ENCODE measurements around the gene FURIN. TPM values are rescaled to one million over a fixed set of nuclear protein-coding genes. Genes with fewer than 3 reads are reported as not detected.
"Not testable (repeated sequence)": the region's sequence is repeated elsewhere in the genome, so short reads cannot be mapped to it uniquely, and the experiment has no call there.

FURIN gene
- total RNA-seq, 1 experiment from 2014 or later, result 35.1 TPM

DNA sequence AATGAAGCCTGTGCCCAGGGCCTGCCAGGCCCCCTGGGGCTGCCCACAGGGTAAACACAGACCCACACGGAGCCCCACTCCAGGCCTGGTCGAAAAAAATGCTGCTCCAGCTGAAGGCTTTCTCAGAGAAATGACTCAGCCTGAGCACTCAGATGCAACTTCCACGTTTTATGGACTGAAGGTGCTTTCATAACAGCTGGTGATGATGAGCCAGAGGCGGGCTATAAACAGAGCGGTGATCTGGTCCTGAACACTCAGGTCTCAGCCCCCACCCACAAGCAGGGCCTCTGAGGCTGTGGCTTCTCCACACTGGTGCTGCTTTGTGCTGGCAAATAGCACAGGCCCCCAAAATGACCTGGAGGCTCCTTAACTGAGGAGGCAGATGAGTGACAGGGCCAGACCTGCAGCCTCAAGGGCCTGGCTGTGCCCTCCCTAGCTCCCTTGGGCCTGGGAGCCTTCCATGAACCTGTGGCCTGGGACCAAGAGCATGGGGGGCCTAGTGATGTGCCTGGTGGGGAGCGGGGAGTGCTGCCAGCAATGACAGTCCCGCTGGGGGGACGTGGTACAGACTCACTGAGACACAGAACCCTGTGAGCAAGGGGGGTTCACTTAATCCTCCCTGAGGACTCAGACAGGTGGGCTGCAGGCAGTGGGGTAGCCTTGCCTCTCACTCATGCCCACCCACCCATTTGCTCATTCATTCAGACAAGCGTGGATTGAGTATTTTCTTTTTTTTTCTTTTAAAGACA is 23.0 kb upstream of the FURIN start:
- Histone ChIP-seq H2AK5ac (ENCODE audit: insufficient read length, low read length) (no peak overlapping the region), H3K4ac (ENCODE audit: low read depth, low read length) (no peak overlapping the region), H2BK12ac (ENCODE audit: insufficient read length, low read depth, low read length) (no peak overlapping the region), H3K4me2 (ENCODE audit: insufficient read depth, insufficient read length, low read length) (no peak overlapping the region), H3K23me2 (ENCODE audit: insufficient read length, low read depth, low read length, poor library complexity, severe bottlenecking) (no peaks in the 10 kb centered on the region), H2BK15ac (ENCODE audit: low read depth, low read length) (no peak overlapping the region), H3K14ac (ENCODE audit: insufficient read depth, low read length) (no peak overlapping the region; the same call in 1 of the 2 replicates), H2BK5ac (ENCODE audit: insufficient read length, low read length) (no peak overlapping the region), H4K5ac (ENCODE audit: insufficient read length, low read depth, low read length) (no peak overlapping the region), H2BK20ac (ENCODE audit: low read depth, low read length, poor library complexity, severe bottlenecking) (no peak overlapping the region), H3K4me1 (ENCODE audit: insufficient read depth, low read length) (peaks cover 5% of the 10 kb centered on the region; the same call in 1 of the 2 replicates), H3K79me1 (ENCODE audit: insufficient read depth, low read depth, low read length, poor library complexity, severe bottlenecking) (no peaks in the 10 kb centered on the region), H2BK120ac (ENCODE audit: low read depth, low read length, poor library complexity, severe bottlenecking) (no peak overlapping the region), H4K20me1 (ENCODE audit: control insufficient read depth, insufficient read depth, insufficient read length) (no peaks in the 10 kb centered on the region), H3K9ac (ENCODE audit: extremely low read depth, insufficient read length, low read length) (no peak overlapping the region), H4K91ac (ENCODE audit: insufficient read length, low read depth, low read length) (no peak overlapping the region), H3K79me2 (ENCODE audit: insufficient read depth, low read length) (no peaks in the 10 kb centered on the region), H3K27ac (ENCODE audit: insufficient read length, low read depth, low read length) (no peak overlapping the region), H3K23ac (ENCODE audit: insufficient read length, low read depth, low read length) (no peak overlapping the region), H3K56ac (ENCODE audit: insufficient read length, low read depth, low read length) (no peak overlapping the region), H3T11ph (ENCODE audit: low read length) (no peak overlapping the region), H3K27me3 (ENCODE audit: insufficient read depth, low read length) (no peaks in the 10 kb centered on the region), H4K8ac (replicated peaks; ENCODE audit: insufficient read length, low read depth, low read length) (no peak overlapping the region), H2AFZ (ENCODE audit: low read length) (no peak overlapping the region), H3K9me3 (ENCODE audit: control insufficient read depth, low read depth, low read length) (no peaks in the 10 kb centered on the region), H3K18ac (ENCODE audit: insufficient read length, low read depth, low read length) (no peak overlapping the region)
- TF ChIP-seq, protein P1, sequence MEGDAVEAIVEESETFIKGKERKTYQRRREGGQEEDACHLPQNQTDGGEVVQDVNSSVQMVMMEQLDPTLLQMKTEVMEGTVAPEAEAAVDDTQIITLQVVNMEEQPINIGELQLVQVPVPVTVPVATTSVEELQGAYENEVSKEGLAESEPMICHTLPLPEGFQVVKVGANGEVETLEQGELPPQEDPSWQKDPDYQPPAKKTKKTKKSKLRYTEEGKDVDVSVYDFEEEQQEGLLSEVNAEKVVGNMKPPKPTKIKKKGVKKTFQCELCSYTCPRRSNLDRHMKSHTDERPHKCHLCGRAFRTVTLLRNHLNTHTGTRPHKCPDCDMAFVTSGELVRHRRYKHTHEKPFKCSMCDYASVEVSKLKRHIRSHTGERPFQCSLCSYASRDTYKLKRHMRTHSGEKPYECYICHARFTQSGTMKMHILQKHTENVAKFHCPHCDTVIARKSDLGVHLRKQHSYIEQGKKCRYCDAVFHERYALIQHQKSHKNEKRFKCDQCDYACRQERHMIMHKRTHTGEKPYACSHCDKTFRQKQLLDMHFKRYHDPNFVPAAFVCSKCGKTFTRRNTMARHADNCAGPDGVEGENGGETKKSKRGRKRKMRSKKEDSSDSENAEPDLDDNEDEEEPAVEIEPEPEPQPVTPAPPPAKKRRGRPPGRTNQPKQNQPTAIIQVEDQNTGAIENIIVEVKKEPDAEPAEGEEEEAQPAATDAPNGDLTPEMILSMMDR (conservative IDR thresholded peaks at IDR 0.05), result no peak
- no peak overlapping the region for H3K27ac Mint-ChIP-seq
- peaks cover 8 to 9% of the 10 kb centered on the region in 2 experiments for H3K4me1 Mint-ChIP-seq
- H3K9me3 Mint-ChIP-seq, result no peaks in the 10 kb centered on the region
- no CpG with 5 or more reads among the region's 9 CpGs for WGBS (ENCODE audit: extremely low coverage, insufficient read length, low lambda C conversion rate)
- no peak overlapping the region; a peak in 1 of 5 replicates for H3K4me3 Mint-ChIP-seq
- no peaks in the 10 kb centered on the region for H3K36me3 Mint-ChIP-seq (ENCODE audit: insufficient read depth in 1 of 3, low read depth in 3 of 3)
- peaks cover 2% of the 10 kb centered on the region; the same call in 1 of the 2 replicates for H3K27me3 Mint-ChIP-seq (ENCODE audit: low read depth)
- DNase-seq, result no peak

DNA sequence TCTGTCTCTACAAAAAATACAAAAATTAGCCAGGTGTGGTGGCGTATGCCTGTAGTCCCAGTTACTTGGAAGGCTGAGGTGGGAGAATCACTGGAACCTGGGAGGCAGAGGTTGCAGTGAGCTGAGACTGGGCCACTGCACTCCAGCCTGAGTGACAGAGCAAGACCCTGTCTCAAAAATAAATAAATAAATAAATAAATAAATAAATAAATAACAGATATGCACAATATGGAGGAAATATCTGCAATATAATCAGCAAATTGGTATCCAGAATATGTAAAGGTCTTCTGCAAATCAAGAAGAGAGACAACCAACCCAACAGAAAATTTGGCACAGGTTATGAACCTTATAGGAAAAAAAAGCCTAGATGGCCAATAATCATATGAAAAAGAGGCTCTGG is 19.0 kb upstream of the FURIN start:
- H3K27ac Mint-ChIP-seq, result not testable (repeated sequence)

More for the DNA sequence above, 19.0 kb upstream of the FURIN start:
- H3K56ac ChIP-seq (ENCODE audit: insufficient read length, low read depth, low read length); H3K79me2 ChIP-seq (ENCODE audit: insufficient read depth, low read length); H3K23ac ChIP-seq (ENCODE audit: insufficient read length, low read depth, low read length); H2AK5ac ChIP-seq (ENCODE audit: insufficient read length, low read length); H3K4me3 Mint-ChIP-seq; H2AFZ ChIP-seq (ENCODE audit: low read length); H4K20me1 ChIP-seq (ENCODE audit: control insufficient read depth, insufficient read depth, insufficient read length); H4K91ac ChIP-seq (ENCODE audit: insufficient read length, low read depth, low read length); H3K36me3 Mint-ChIP-seq (ENCODE audit: insufficient read depth in 1 of 3, low read depth in 3 of 3); H3T11ph ChIP-seq (ENCODE audit: low read length); H3K9me3 ChIP-seq (ENCODE audit: control insufficient read depth, low read depth, low read length); H3K14ac ChIP-seq (ENCODE audit: insufficient read depth, low read length); H3K27me3 ChIP-seq (ENCODE audit: insufficient read depth, low read length); H4K8ac ChIP-seq (replicated peaks; ENCODE audit: insufficient read length, low read depth, low read length); H3K27me3 Mint-ChIP-seq (ENCODE audit: low read depth); H4K5ac ChIP-seq (ENCODE audit: insufficient read length, low read depth, low read length); H3K23me2 ChIP-seq (ENCODE audit: insufficient read length, low read depth, low read length, poor library complexity, severe bottlenecking); H3K4me1 Mint-ChIP-seq; H2BK5ac ChIP-seq (ENCODE audit: insufficient read length, low read length); H2BK12ac ChIP-seq (ENCODE audit: insufficient read length, low read depth, low read length); DNase-seq; H3K4ac ChIP-seq (ENCODE audit: low read depth, low read length); H3K4me1 ChIP-seq (ENCODE audit: insufficient read depth, low read length); H3K9me3 Mint-ChIP-seq; H2BK15ac ChIP-seq (ENCODE audit: low read depth, low read length); H3K18ac ChIP-seq (ENCODE audit: insufficient read length, low read depth, low read length); H3K27ac ChIP-seq (ENCODE audit: insufficient read length, low read depth, low read length); H2BK120ac ChIP-seq (ENCODE audit: low read depth, low read length, poor library complexity, severe bottlenecking); H3K4me2 ChIP-seq (ENCODE audit: insufficient read depth, insufficient read length, low read length); H2BK20ac ChIP-seq (ENCODE audit: low read depth, low read length, poor library complexity, severe bottlenecking); H3K79me1 ChIP-seq (ENCODE audit: insufficient read depth, low read depth, low read length, poor library complexity, severe bottlenecking); H3K9ac ChIP-seq (ENCODE audit: extremely low read depth, insufficient read length, low read length): not testable (repeated sequence)
- no CpG with 5 or more reads among the region's 1 CpG for WGBS (ENCODE audit: extremely low coverage, insufficient read length, low lambda C conversion rate)
